GM21390 (cell line): ENCODE data around the gene ARRDC2.

Experiments used
- ATAC-seq: cut with Tn5 transposase; IDR thresholded peaks from one replicate; pipeline ENCODE4 v1.9.1; 2021; ENCODE audit not compliant: unreplicated experiment

The ARRDC2 gene

GRCh38 chr19:18057557-18057956 lies 49.6 kb downstream of the ARRDC2 start:
- no peak for ATAC-seq

- no peak for ATAC-seq
Measured at GRCh38 chr19:18058208-18059009, 50.4 kb downstream of the ARRDC2 start.

GRCh38 chr19:18059297-18059696 lies 51.3 kb downstream of the ARRDC2 start:
- ATAC-seq = no peak

GRCh38 chr19:18059902-18060301 lies 51.9 kb downstream of the ARRDC2 start:
- no peak for ATAC-seq

GRCh38 chr19:18060472-18060871 lies 52.5 kb downstream of the ARRDC2 start:
- no peak for ATAC-seq

GRCh38 chr19:18062028-18062427 lies 54.1 kb downstream of the ARRDC2 start:
- no peak for ATAC-seq

GRCh38 chr19:18063463-18063862 lies 55.5 kb downstream of the ARRDC2 start:
- ATAC-seq = no peak
